Mammary epithelial cell (primary cell): Measurements from ENCODE around the gene PPM1L.

Experiments used
- CTCF ChIP-seq, 2 donors: IDR thresholded peaks in 1 of 2; conservative IDR thresholded peaks in 1 of 2; 2 replicates each; pipeline ENCODE4 v1.5.1; 2011 to 2012; ENCODE audit warnings: inconsistent platforms in 2 of 2, low read length in 2 of 2, mild to moderate bottlenecking in 2 of 2, control low read depth in 1 of 2, low read depth in 1 of 2; ENCODE audit not compliant: insufficient read depth in 1 of 2; ENCODE audit errors: extremely low read depth in 1 of 2
- EZH2 ChIP-seq: IDR thresholded peaks from 2 replicates; pipeline ENCODE4 v1.6.1; 2012; ENCODE audit warnings: low read length, inconsistent platforms, borderline replicate concordance

GRCh38 chr3:161038725-161039124 lies 282.7 kb downstream of the PPM1L start:
- no peak for TF ChIP-seq CTCF (conservative IDR thresholded peaks at IDR 0.05 in 1 of 2, IDR thresholded peaks at IDR 0.05 in 1 of 2; ENCODE audit: extremely low read depth in 1 of 2, insufficient read depth in 1 of 2, low read depth in 1 of 2, low read length in 2 of 2)
- TF ChIP-seq EZH2: no peak
